Effector CD4-positive, alpha-beta T cell (primary cell): ENCODE data around the gene NEMP1.
"Not testable (repeated sequence)": the region's sequence is repeated elsewhere in the genome, so short reads cannot be mapped to it uniquely, and the experiment has no call there.

ENCODE experiments used
- DNase-seq: peaks from one replicate; pipeline ENCODE4 v3.0.0-alpha.2; 2020

The NEMP1 gene

GRCh38 chr12:57053146-57053545 lies 25.4 kb downstream of the NEMP1 start:
- not testable (repeated sequence) for DNase-seq

- no peak for DNase-seq
Measured at GRCh38 chr12:57051011-57051410, 27.6 kb downstream of the NEMP1 start.

GRCh38 chr12:57049890-57050289 lies 28.7 kb downstream of the NEMP1 start, which contains the start of gene MYO1A:
MYO1A (minus strand) TSS chr12:57050129; CDS start chr12:57048323, 1,806 bp downstream.
- DNase-seq, result no peak

GRCh38 chr12:57049119-57049446 lies 29.5 kb downstream of the NEMP1 start:
- no peak for DNase-seq

GRCh38 chr12:57048423-57049118 lies 30.0 kb downstream of the NEMP1 start:
- no peak for DNase-seq

- DNase-seq, result no peak
Measured at GRCh38 chr12:57047981-57048380, 30.6 kb downstream of the NEMP1 start.

- no peak for DNase-seq
Measured at GRCh38 chr12:57046947-57047890, 31.4 kb downstream of the NEMP1 start.

GRCh38 chr12:57046086-57046791 lies 32.4 kb downstream of the NEMP1 start:
- DNase-seq, result no peak

GRCh38 chr12:57044889-57045288 lies 33.7 kb downstream of the NEMP1 start:
- no peak for DNase-seq

- no peak for DNase-seq
Measured at GRCh38 chr12:57044468-57044867, 34.1 kb downstream of the NEMP1 start.

- no peak for DNase-seq
Measured at GRCh38 chr12:57042695-57043094, 35.9 kb downstream of the NEMP1 start.

GRCh38 chr12:57040750-57041149 lies 37.8 kb downstream of the NEMP1 start:
- DNase-seq, result no peak

- no peak for DNase-seq
Measured at GRCh38 chr12:57040211-57040610, 38.4 kb downstream of the NEMP1 start.

- DNase-seq, result no peak
Measured at GRCh38 chr12:57039016-57039798, 39.4 kb downstream of the NEMP1 start.

GRCh38 chr12:57037264-57037663 lies 41.3 kb downstream of the NEMP1 start:
- no peak for DNase-seq

- no peak for DNase-seq
Measured at GRCh38 chr12:57033431-57033830, 45.2 kb downstream of the NEMP1 start.

GRCh38 chr12:57031789-57032188 lies 46.8 kb downstream of the NEMP1 start:
- no peak for DNase-seq

- DNase-seq, result no peak
Measured at GRCh38 chr12:57031138-57031725, 47.4 kb downstream of the NEMP1 start.

- no peak for DNase-seq
Measured at GRCh38 chr12:57029457-57029856, 49.1 kb downstream of the NEMP1 start.

- DNase-seq, result no peak
Measured at GRCh38 chr12:57027805-57028153, 50.8 kb downstream of the NEMP1 start.

GRCh38 chr12:57027011-57027804 lies 51.4 kb downstream of the NEMP1 start:
- DNase-seq, result no peak
